HCT116 (cell line): ENCODE results near the gene HCFC1. TPM values are rescaled to one million over a fixed set of nuclear protein-coding genes. Genes with fewer than 3 reads are reported as not detected.

Source experiments
- ATAC-seq: fragments of 200-7000 bp; cut with Tn5 transposase; 2 replicates; pipeline ENCODE4 v1.9.1; 2020; ENCODE audit warnings: mild to moderate bottlenecking, moderate library complexity
- BruUV-seq: library from RNA; stranded (reverse); fragments of 400-500 nt; replicated peaks from 2 replicates; lab custom pipeline; 2021; lab: Mats Ljungman, UMichigan
- CTCF ChIA-PET: fragments of 300-600 bp; sonication (Branson Sonifier 250); formaldehyde crosslinking; loops from one replicate; lab custom pipeline; 2021; ENCODE audit warnings: antibody characterized with exemption; lab: Charles Lee
- POLR2A ChIA-PET: fragments of 300-600, 350-600 bp; sonication (Branson Sonifier 250); formaldehyde crosslinking; loops from one replicate; lab custom pipeline; 2021; ENCODE audit warnings: antibody characterized with exemption; lab: Charles Lee
- RAD21 ChIA-PET, 2 experiments: fragments of 300-600 bp; sonication (Branson Sonifier 250); formaldehyde crosslinking; loops; one replicate each; lab custom pipeline; 2023; ENCODE audit warnings: low total read pairs in 2 of 2; ENCODE audit not compliant: uncharacterized antibody in 2 of 2, unreplicated experiment in 2 of 2, low non-redundant PET in 1 of 2; lab: Charles Lee
- DNase-seq: peaks from one replicate; pipeline ENCODE4 v3.0.0-alpha.2; 2010; ENCODE audit warnings: low read depth, low spot score
- H2AFZ ChIP-seq: fragments of 200-600 bp; shearing (Covaris generic), sonication (generic); 2 replicates; pipeline ENCODE4 v1.6.1; 2017; ENCODE audit warnings: low read depth, mixed run types, mixed read lengths, antibody characterized with exemption, low read length; ENCODE audit not compliant: poor library complexity, severe bottlenecking
- H3K27ac ChIP-seq: 2 replicates; pipeline ENCODE4 v1.5.1; 2012; ENCODE audit warnings: low read depth, low read length
- H3K27me3 ChIP-seq: fragments of 200-600 bp; sonication (generic); 2 replicates; pipeline ENCODE4 v1.6.1; 2016; ENCODE audit warnings: mixed run types, low read length, mixed read lengths; ENCODE audit not compliant: insufficient read depth
- H3K36me3 ChIP-seq, 2 experiments: fragments of 200-500 bp in 1 of 2; fragments of 200-600 bp in 1 of 2; sonication (Bioruptor generic) in 1 of 2; sonication (generic) in 1 of 2; 2 replicates each; pipeline versions ENCODE4 v1.5.1 to v1.6.1; 2014 to 2016; ENCODE audit warnings: low read length in 2 of 2, inconsistent platforms in 1 of 2, mixed read lengths in 1 of 2, mixed run types in 1 of 2; ENCODE audit not compliant: insufficient read depth in 2 of 2, control insufficient read depth in 1 of 2
- H3K4me1 ChIP-seq, 2 experiments: fragments of 200-600 bp in 1 of 2; sonication (generic) in 1 of 2; 2 replicates each; pipeline versions ENCODE4 v1.5.1 to v1.6.1; 2012 to 2017; ENCODE audit warnings: low read length in 2 of 2, inconsistent platforms in 1 of 2, mild to moderate bottlenecking in 1 of 2, mixed read lengths in 1 of 2, mixed run types in 1 of 2, moderate library complexity in 1 of 2; ENCODE audit not compliant: insufficient read depth in 2 of 2, control insufficient read depth in 1 of 2
- H3K4me2 ChIP-seq: fragments of 200-600 bp; sonication (generic); 2 replicates; pipeline ENCODE4 v1.6.1; 2017; ENCODE audit warnings: mixed run types, low read length, mixed read lengths
- H3K4me3 ChIP-seq, 2 experiments: fragments of 200-600 bp in 1 of 2; sonication (generic) in 1 of 2; replicated peaks in 1 of 2; 2 replicates each; pipeline ENCODE4 v1.5.1; 2011 to 2016; ENCODE audit warnings: low read length in 2 of 2, control low read depth in 1 of 2, low read depth in 1 of 2, mild to moderate bottlenecking in 1 of 2, mixed read lengths in 1 of 2, mixed run types in 1 of 2
- H3K79me2 ChIP-seq: fragments of 200-600 bp; sonication (generic); 2 replicates; pipeline ENCODE4 v1.6.1; 2017; ENCODE audit warnings: mild to moderate bottlenecking, mixed run types, low read length, moderate library complexity, mixed read lengths; ENCODE audit not compliant: insufficient read depth
- H3K9ac ChIP-seq: fragments of 200-600 bp; sonication (generic); 2 replicates; pipeline ENCODE4 v1.6.1; 2016; ENCODE audit warnings: low read length, mixed read lengths
- H3K9me2 ChIP-seq: fragments of 200-600 bp; sonication (generic), shearing (Covaris generic); 2 replicates; pipeline ENCODE4 v1.6.1; 2017; ENCODE audit warnings: mixed run types, mild to moderate bottlenecking, moderate library complexity; ENCODE audit not compliant: insufficient read depth
- H3K9me3 ChIP-seq, 2 experiments: fragments of 200-500 bp in 1 of 2; fragments of 200-600 bp in 1 of 2; sonication (Bioruptor generic) in 1 of 2; sonication (generic) in 1 of 2; 2 replicates each; pipeline ENCODE4 v1.6.1; 2014 to 2017; ENCODE audit warnings: low read length in 2 of 2, mixed read lengths in 2 of 2, inconsistent platforms in 1 of 2, low read depth in 1 of 2, mild to moderate bottlenecking in 1 of 2, mixed run types in 1 of 2, moderate library complexity in 1 of 2; ENCODE audit not compliant: control insufficient read depth in 1 of 2, insufficient read depth in 1 of 2
- H4K20me1 ChIP-seq: fragments of 200-600 bp; sonication (generic), shearing (Covaris generic); 2 replicates; pipeline ENCODE4 v1.6.1; 2017; ENCODE audit warnings: mixed run types, mild to moderate bottlenecking, moderate library complexity; ENCODE audit not compliant: insufficient read depth
- EZH2 ChIP-seq: fragments of 200-600 bp; sonication (generic); IDR thresholded peaks from 2 replicates; pipeline ENCODE4 v1.6.1; 2017; ENCODE audit warnings: antibody characterized with exemption, mixed run types
- POLR2A ChIP-seq: IDR thresholded peaks from 2 replicates; pipeline ENCODE4 v1.7.0; 2011; ENCODE audit warnings: borderline replicate concordance; ENCODE audit not compliant: insufficient read depth, insufficient read length; ENCODE audit errors: extremely low read depth
- POLR2AphosphoS5 ChIP-seq: IDR thresholded peaks from 2 replicates; pipeline ENCODE4 v1.6.1; 2011; ENCODE audit warnings: mild to moderate bottlenecking, low read depth, low read length, moderate library complexity
- YY1 ChIP-seq: IDR thresholded peaks from 2 replicates; pipeline ENCODE4 v1.6.1; 2011; ENCODE audit warnings: low read length, low read depth, moderate library complexity, mild to moderate bottlenecking; ENCODE audit not compliant: insufficient replicate concordance; ENCODE audit errors: extremely low read depth
- intact Hi-C: fragments of 100-400 bp; cut with micrococcal nuclease; formaldehyde crosslinking; loops from 2 replicates; pipeline ENCODE4 v1.10.0; 2022
- total RNA-seq: library from RNA; stranded (reverse); gene quantifications from one replicate; pipeline ENCODE4 v1.2.1, GENCODE V29; 2021; ENCODE audit not compliant: unreplicated experiment
- TF ChIP-seq, protein P1 (sequence below): IDR thresholded peaks from 2 replicates; pipeline ENCODE4 v1.6.1; 2011; ENCODE audit warnings: mild to moderate bottlenecking, low read length, moderate library complexity; ENCODE audit not compliant: insufficient replicate concordance; ENCODE audit errors: extremely low read depth
- TF ChIP-seq, protein P2 (sequence below): IDR thresholded peaks from 2 replicates; pipeline ENCODE4 v1.6.1; 2012

The HCFC1 gene
- total RNA-seq, 1 experiment from 2014 or later: 72.8 TPM

- no peak overlapping the region for H3K27ac ChIP-seq
- no peak overlapping the region for H2AFZ ChIP-seq
- no peaks in the 10 kb centered on the region; a peak in 1 of 4 replicates for H3K4me1 ChIP-seq
- no peak overlapping the region for H3K4me3 ChIP-seq
- DNase-seq: no peak
- no peak for ATAC-seq
- CTCF ChIA-PET: no interaction called here
- intact Hi-C loops: loop anchor here (2.0 kb wide), 1 partner anchor 187 kb away; the partner anchor contains the start of gene PLXNB3
- RAD21 ChIA-PET: no interaction called here
- no peaks in the 10 kb centered on the region for H3K27me3 ChIP-seq
- peaks cover 0 to 17% of the 10 kb centered on the region in 2 experiments; a peak in 1 of 4 replicates for H3K36me3 ChIP-seq
- H3K9ac ChIP-seq: no peak overlapping the region
- no peaks in the 10 kb centered on the region for H3K9me3 ChIP-seq
- TF ChIP-seq, protein P1, sequence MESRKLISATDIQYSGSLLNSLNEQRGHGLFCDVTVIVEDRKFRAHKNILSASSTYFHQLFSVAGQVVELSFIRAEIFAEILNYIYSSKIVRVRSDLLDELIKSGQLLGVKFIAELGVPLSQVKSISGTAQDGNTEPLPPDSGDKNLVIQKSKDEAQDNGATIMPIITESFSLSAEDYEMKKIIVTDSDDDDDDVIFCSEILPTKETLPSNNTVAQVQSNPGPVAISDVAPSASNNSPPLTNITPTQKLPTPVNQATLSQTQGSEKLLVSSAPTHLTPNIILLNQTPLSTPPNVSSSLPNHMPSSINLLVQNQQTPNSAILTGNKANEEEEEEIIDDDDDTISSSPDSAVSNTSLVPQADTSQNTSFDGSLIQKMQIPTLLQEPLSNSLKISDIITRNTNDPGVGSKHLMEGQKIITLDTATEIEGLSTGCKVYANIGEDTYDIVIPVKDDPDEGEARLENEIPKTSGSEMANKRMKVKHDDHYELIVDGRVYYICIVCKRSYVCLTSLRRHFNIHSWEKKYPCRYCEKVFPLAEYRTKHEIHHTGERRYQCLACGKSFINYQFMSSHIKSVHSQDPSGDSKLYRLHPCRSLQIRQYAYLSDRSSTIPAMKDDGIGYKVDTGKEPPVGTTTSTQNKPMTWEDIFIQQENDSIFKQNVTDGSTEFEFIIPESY: no peak
- TF ChIP-seq, protein P2, sequence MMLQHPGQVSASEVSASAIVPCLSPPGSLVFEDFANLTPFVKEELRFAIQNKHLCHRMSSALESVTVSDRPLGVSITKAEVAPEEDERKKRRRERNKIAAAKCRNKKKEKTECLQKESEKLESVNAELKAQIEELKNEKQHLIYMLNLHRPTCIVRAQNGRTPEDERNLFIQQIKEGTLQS: no peak
- no peak for TF ChIP-seq EZH2
- no peak for TF ChIP-seq POLR2A
- no peak for TF ChIP-seq YY1
- TF ChIP-seq POLR2AphosphoS5: no peak
- H3K79me2 ChIP-seq: no peaks in the 10 kb centered on the region; the same call in 1 of the 2 replicates
- no peaks in the 10 kb centered on the region for H3K9me2 ChIP-seq
- no peaks in the 10 kb centered on the region for H4K20me1 ChIP-seq
- POLR2A ChIA-PET: no interaction called here
- no TSS peak for BruUV-seq
- H3K4me2 ChIP-seq: no peak overlapping the region
These were observed 19.8 kb downstream of the HCFC1 start for GRCh38 chrX:153951683-153952372.
